Right lobe of liver (tissue), 6 donors: Measurements from ENCODE around the gene FBP1. TPM values are rescaled to one million over a fixed set of nuclear protein-coding genes. Genes with fewer than 3 reads are reported as not detected.

Experiments used
- ATAC-seq, 4 donors: fragments of 200-7000 bp; cut with Tn5 transposase; one replicate each; pipeline ENCODE4 v1.9.1; 2020; ENCODE audit warnings: mild to moderate bottlenecking in 4 of 4, moderate library complexity in 4 of 4
- DNase-seq, 3 donors: peaks; one replicate each; pipeline ENCODE4 v3.0.0-alpha.2; 2020
- H3K27ac ChIP-seq, 3 donors: fragments of 200-600 bp; one replicate each; pipeline ENCODE4 v1.8.0; 2022
- H3K27me3 ChIP-seq, 2 donors: fragments of 200-600 bp; one replicate each; pipeline ENCODE4 v1.8.0; 2022
- H3K36me3 ChIP-seq, 4 donors: fragments of 200-600 bp; sonication (generic) in 1 of 4; one replicate each; pipeline versions ENCODE4 v1.5.1 to v1.8.0; 2017 to 2022; ENCODE audit warnings: control low read depth in 1 of 4
- H3K4me1 ChIP-seq, 4 donors: fragments of 200-600 bp; sonication (generic) in 1 of 4; one replicate each; pipeline versions ENCODE4 v1.5.1 to v1.8.0; 2017 to 2022; ENCODE audit warnings: control low read depth in 1 of 4
- H3K4me3 ChIP-seq, 3 donors: fragments of 200-600 bp; one replicate each; pipeline ENCODE4 v1.8.0; 2022
- H3K9me3 ChIP-seq, 4 donors: fragments of 200-600 bp; sonication (generic) in 1 of 4; one replicate each; pipeline versions ENCODE4 v1.5.1 to v1.8.0; 2017 to 2022; ENCODE audit warnings: control low read depth in 1 of 4
- POLR2A ChIP-seq: fragments of 450-650 bp; IDR thresholded peaks from one replicate; pipeline ENCODE4 v1.6.1; 2017; ENCODE audit warnings: antibody characterized with exemption, mild to moderate bottlenecking
- WGBS: methylation state at CpG from one replicate; pipeline ENCODE4 v1.1.6; 2018; ENCODE audit warnings: low coverage, low lambda C conversion rate; ENCODE audit not compliant: insufficient coverage; ENCODE audit errors: missing lambda C conversion rate; 5-methylcytosine and 5-hydroxymethylcytosine counted together
- intact Hi-C, 2 donors: fragments of 100-400 bp; cut with DNase I; formaldehyde crosslinking; loops; one replicate each; pipeline versions ENCODE4 v1.11.2 to v1.14.1; 2022
- total RNA-seq, 6 experiments: library from RNA; depleted of rRNA in 2 of 6; stranded (reverse); fragments of >200 nt in 2 of 6; fragmentation: NEBNext Ultra II Directional in 3 of 6; extraction: Animal tissue kit (Norgen Biotek cat#: 25700) in 3 of 6; gene quantifications; one replicate each; pipeline versions ENCODE4 v1.1.0 to v1.2.4, GENCODE V29; 2016 to 2023
- TF ChIP-seq, protein P1 (sequence below), 4 donors: fragments of 200-600 bp in 3 of 4; fragments of 450-650 bp in 1 of 4; IDR thresholded peaks; one replicate each; pipeline versions ENCODE4 v1.5.1 to v1.8.0; 2016 to 2022; ENCODE audit warnings: antibody characterized with exemption in 4 of 4, mild to moderate bottlenecking in 2 of 4
- donor health status: DM: no; HTN: yes; CAD: no.
- donor health status: DM: no; HTN: no; CAD: no.
- donor health status: DM: no; HTN: no; CAD: no.
- donor health status: DM: no; HTN: yes; CAD: no.
- donor health status: DM: no; HTN: yes; CAD: no.

The FBP1 gene
- total RNA-seq, 6 experiments from 2014 or later: 180 to 781 (median 384) TPM

GRCh38 chr9:94680621-94681020, 41.3 kb upstream of the FBP1 start:
- H3K27ac ChIP-seq: no peak overlapping the region

DNA sequence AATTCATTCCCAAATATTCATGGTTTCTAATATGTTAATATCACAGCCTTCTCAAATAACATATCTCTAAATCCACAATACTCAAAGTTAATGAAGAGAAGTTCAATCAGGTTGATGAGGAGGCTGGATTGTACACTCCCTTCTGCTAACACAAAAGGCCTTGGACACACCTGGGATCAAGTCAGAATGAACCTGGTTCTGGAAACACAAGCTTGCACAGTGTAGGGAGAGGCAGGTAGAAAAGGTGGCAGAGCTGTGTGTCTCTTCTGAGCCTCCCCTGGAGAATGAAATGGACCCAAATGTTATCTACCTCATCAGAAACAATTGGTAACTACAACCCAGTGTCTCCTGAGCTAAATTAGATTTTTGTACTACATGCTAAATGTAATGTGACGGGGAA, 40.7 kb upstream of the FBP1 start:
- no peak for DNase-seq
- H3K27me3 ChIP-seq: no peaks in the 10 kb centered on the region
- no peak overlapping the region for H3K27ac ChIP-seq
- intact Hi-C loops: no loop called here
- TF ChIP-seq, protein P1, sequence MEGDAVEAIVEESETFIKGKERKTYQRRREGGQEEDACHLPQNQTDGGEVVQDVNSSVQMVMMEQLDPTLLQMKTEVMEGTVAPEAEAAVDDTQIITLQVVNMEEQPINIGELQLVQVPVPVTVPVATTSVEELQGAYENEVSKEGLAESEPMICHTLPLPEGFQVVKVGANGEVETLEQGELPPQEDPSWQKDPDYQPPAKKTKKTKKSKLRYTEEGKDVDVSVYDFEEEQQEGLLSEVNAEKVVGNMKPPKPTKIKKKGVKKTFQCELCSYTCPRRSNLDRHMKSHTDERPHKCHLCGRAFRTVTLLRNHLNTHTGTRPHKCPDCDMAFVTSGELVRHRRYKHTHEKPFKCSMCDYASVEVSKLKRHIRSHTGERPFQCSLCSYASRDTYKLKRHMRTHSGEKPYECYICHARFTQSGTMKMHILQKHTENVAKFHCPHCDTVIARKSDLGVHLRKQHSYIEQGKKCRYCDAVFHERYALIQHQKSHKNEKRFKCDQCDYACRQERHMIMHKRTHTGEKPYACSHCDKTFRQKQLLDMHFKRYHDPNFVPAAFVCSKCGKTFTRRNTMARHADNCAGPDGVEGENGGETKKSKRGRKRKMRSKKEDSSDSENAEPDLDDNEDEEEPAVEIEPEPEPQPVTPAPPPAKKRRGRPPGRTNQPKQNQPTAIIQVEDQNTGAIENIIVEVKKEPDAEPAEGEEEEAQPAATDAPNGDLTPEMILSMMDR (IDR thresholded peaks at IDR 0.05): no peak
- no peak for TF ChIP-seq POLR2A
- H3K36me3 ChIP-seq: no peaks in the 10 kb centered on the region
- peaks cover 0 to 3% (median 0%) of the 10 kb centered on the region in 4 donors for H3K4me1 ChIP-seq
- ATAC-seq: no peak
- H3K4me3 ChIP-seq: no peak overlapping the region
- 100% methylated on average over 1 of the region's 1 CpG for WGBS
- H3K9me3 ChIP-seq: no peaks in the 10 kb centered on the region

More at GRCh38 chr9:94680621-94681020, 41.3 kb upstream of the FBP1 start:
- no peak for TF ChIP-seq POLR2A
- TF ChIP-seq, protein P1 (IDR thresholded peaks at IDR 0.05): no peak
- intact Hi-C loops: no loop called here
- peaks cover 0 to 3% (median 0%) of the 10 kb centered on the region in 4 donors for H3K4me1 ChIP-seq
- no peaks in the 10 kb centered on the region for H3K9me3 ChIP-seq
- H3K27me3 ChIP-seq: no peaks in the 10 kb centered on the region
- no peak overlapping the region for H3K4me3 ChIP-seq
- WGBS: 58% methylated on average over 2 of the region's 2 CpGs
- no peak for DNase-seq
- ATAC-seq: no peak
- H3K36me3 ChIP-seq: no peaks in the 10 kb centered on the region

DNA sequence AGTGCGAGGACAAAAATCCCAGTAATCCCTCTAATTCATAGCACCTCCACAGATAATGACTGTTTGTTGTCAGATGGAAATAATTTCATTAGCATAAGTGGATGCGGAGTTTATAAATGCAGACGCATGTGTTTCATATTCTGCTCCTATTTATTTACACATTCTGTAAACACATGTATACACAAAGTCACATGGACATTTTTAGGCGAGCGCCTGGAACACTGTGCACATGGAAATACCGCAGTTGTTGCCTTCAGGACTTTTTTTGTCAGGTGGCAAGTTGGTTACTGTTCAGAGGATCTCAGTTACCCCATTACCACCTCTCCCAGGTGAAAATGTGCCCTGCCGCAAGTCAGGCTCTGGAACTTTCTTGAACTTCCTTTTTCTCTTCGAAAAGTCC, 40.3 kb upstream of the FBP1 start:
- H3K4me3 ChIP-seq: no peak overlapping the region
- H3K9me3 ChIP-seq: no peaks in the 10 kb centered on the region
- 76% methylated on average over 8 of the region's 8 CpGs for WGBS
- H3K4me1 ChIP-seq: peaks cover 0 to 3% (median 0%) of the 10 kb centered on the region in 4 donors
- no peaks in the 10 kb centered on the region for H3K36me3 ChIP-seq
- DNase-seq (no peak), ATAC-seq (no peak)
- no peak for TF ChIP-seq POLR2A
- TF ChIP-seq, protein P1 (IDR thresholded peaks at IDR 0.05): no peak
- H3K27me3 ChIP-seq: no peaks in the 10 kb centered on the region
- intact Hi-C loops: loop anchor here in 1 of 2 donors (10.0 kb wide), 1 partner anchor 445 kb away; no protein-coding TSS in a partner anchor
- H3K27ac ChIP-seq: no peak overlapping the region

DNA sequence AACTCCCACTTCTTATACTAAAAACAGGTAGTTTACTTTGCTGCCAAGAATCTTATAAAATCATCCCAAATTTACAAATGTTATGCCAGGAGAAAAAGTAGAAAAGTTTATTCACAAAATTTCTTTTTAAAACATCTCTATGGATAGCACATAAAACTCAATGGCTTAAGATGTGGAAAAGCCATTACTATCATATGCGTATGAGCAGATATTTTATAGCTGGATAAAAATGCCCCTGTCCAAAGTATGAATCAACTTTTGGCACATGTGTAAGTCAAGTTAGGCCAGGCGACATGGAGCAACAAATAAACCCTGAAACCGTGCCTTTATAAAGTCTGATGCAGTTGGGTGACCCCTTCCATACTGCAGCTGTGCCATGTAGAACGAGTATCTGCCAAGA, 38.6 kb upstream of the FBP1 start:
- intact Hi-C loops: loop anchor here in 1 of 2 donors (10.0 kb wide), 1 partner anchor 447 kb away; no protein-coding TSS in a partner anchor
- WGBS: 60% methylated on average over 4 of the region's 4 CpGs
- no peaks in the 10 kb centered on the region for H3K27me3 ChIP-seq
- H3K9me3 ChIP-seq: no peaks in the 10 kb centered on the region
- no peak for TF ChIP-seq POLR2A
- peaks cover 0 to 3% (median 0%) of the 10 kb centered on the region in 4 donors for H3K4me1 ChIP-seq
- DNase-seq: no peak
- ATAC-seq: no peak
- H3K4me3 ChIP-seq: no peak overlapping the region
- H3K36me3 ChIP-seq: no peaks in the 10 kb centered on the region
- H3K27ac ChIP-seq: no peak overlapping the region

DNA sequence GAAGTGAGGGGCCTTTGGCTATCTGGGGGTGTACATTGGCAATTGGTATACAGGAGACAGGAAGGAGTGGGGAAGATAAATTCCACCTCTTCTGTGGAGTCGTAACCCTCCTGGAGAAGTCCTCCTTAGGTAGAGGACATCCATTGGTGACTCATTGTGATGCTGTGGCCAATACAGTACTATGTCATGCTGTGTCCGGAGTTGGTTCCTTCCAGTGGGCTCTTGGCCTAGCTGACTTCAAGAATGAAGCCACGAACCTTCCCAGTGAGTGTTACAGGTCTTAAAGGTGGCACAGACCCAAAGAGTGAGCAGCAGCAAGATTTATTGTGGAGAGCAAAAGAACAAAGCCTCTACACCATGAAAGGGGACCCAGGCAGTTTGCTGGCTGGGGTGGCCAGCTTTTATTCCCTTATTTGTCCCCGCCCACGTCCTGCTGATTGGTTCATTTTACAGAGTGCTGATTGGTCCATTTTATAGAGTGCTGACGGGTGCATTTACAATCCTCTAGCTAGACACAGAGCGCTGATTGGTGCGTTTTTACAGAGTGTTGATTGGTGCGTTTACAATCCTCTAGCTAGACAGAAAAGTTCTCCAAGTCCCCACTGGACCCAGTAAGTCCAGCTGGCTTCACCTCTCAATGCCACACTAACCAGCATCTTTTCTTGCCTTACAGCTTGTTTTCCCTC, 37.3 kb upstream of the FBP1 start:
- H3K4me1 ChIP-seq: peaks cover 0 to 2% (median 0%) of the 10 kb centered on the region in 4 donors
- intact Hi-C loops: loop anchor here in 1 of 2 donors (10.0 kb wide), 1 partner anchor 448 kb away; no protein-coding TSS in a partner anchor
- ATAC-seq (no peak), DNase-seq (no peak)
- no peaks in the 10 kb centered on the region for H3K27me3 ChIP-seq
- no peaks in the 10 kb centered on the region for H3K36me3 ChIP-seq
- TF ChIP-seq, protein P1 (IDR thresholded peaks at IDR 0.05): no peak
- TF ChIP-seq POLR2A: no peak
- no peak overlapping the region for H3K4me3 ChIP-seq
- H3K9me3 ChIP-seq: no peaks in the 10 kb centered on the region
- WGBS: 81% methylated on average over 5 of the region's 9 CpGs
- no peak overlapping the region for H3K27ac ChIP-seq
